Posterior vena cava (tissue), 2 donors: ENCODE data around the gene TCAF2. TPM values are rescaled to one million over a fixed set of nuclear protein-coding genes. Genes with fewer than 3 reads are reported as not detected.
"Not testable (repeated sequence)": the region's sequence is repeated elsewhere in the genome, so short reads cannot be mapped to it uniquely, and the experiment has no call there.

Experiments used
- DNase-seq: peaks from one replicate; pipeline ENCODE4 v3.0.0-alpha.2; 2020; ENCODE audit warnings: low spot score
- intact Hi-C, 2 donors: fragments of 100-400 bp; cut with DNase I; formaldehyde crosslinking; loops; one replicate each; pipeline versions ENCODE4 v1.14.1 to v1.14.2; 2022 to 2023
- total RNA-seq, 2 donors: library from RNA; stranded (reverse); fragmentation: NEBNext Ultra II Directional; extraction: Animal tissue kit (Norgen Biotek cat#: 25700); gene quantifications; one replicate each; pipeline ENCODE4 v1.2.1, GENCODE V29; 2021
- donor health status: DM: yes; HTN: yes; CAD: no.
- donor health status: DM: yes; HTN: yes; CAD: no.

The TCAF2 gene
- total RNA-seq, 2 donors from 2014 or later: 1.4 to 1.7 TPM

- intact Hi-C loops, DNase-seq: not testable (repeated sequence)
Measured at GRCh38 chr7:143650447-143650846, 29.7 kb downstream of the TCAF2 start.

Other genes starting within 250 kb of the TCAF2 start
- 100 to 1,000 TPM; 388 to 407 TPM for gene ZYX, start 239.6 kb upstream of the TCAF2 start, total RNA-seq
- gene EPHA1, start 212.1 kb upstream of the TCAF2 start, total RNA-seq: under 1 TPM in 1 of 2 donors, not detected in 1; 0.24 TPM
- gene TAS2R60, start 177.5 kb upstream of the TCAF2 start, total RNA-seq: under 1 TPM; 0.42 to 0.57 TPM
- under 1 TPM; 0.46 to 0.81 TPM for gene TAS2R41, start 143.1 kb upstream of the TCAF2 start, total RNA-seq
- under 1 TPM in 1 of 2 donors, not detected in 1; 0.37 TPM for gene CTAGE15, start 49.2 kb upstream of the TCAF2 start, total RNA-seq
- under 1 TPM; 0.57 to 0.69 TPM for gene CTAGE6, start 136.7 kb downstream of the TCAF2 start, total RNA-seq